ENCODE measurements around the gene FAM181B.

- TF ChIP-seq EZH2 (IDR thresholded peaks at IDR 0.05): no peak
- no peak for TF ChIP-seq POLR2AphosphoS5 (IDR thresholded peaks at IDR 0.05; ENCODE audit: borderline replicate concordance, low read depth, low read length)
Observed at GRCh38 chr11:82701847-82702520, 31.7 kb downstream of the FAM181B start.

Measured in SK-N-MC (cell line).